NT2/D1 (cell line): ENCODE measurements around the gene SYT1.

Source experiments
- DNase-seq: peaks from one replicate; pipeline ENCODE4 v3.0.0-alpha.2; 2011; ENCODE audit warnings: low read depth, low spot score
- H3K27me3 ChIP-seq: 2 replicates; pipeline ENCODE4 v1.6.0; 2011; ENCODE audit warnings: mild to moderate bottlenecking; ENCODE audit not compliant: insufficient read length, insufficient read depth
- H3K36me3 ChIP-seq: 2 replicates; pipeline ENCODE4 v1.6.1; 2011; ENCODE audit warnings: mild to moderate bottlenecking, low read length, mixed read lengths; ENCODE audit not compliant: insufficient read depth, insufficient read length
- H3K4me1 ChIP-seq: 2 replicates; pipeline ENCODE4 v1.5.1; 2011; ENCODE audit not compliant: insufficient read depth, insufficient read length
- H3K4me3 ChIP-seq: 2 replicates; pipeline ENCODE4 v1.5.1; 2011; ENCODE audit warnings: low read depth; ENCODE audit not compliant: insufficient read length
- H3K9ac ChIP-seq: 2 replicates; pipeline ENCODE4 v1.6.0; 2011; ENCODE audit warnings: low read depth; ENCODE audit not compliant: insufficient read length
- H3K9me3 ChIP-seq: 2 replicates; pipeline ENCODE4 v1.5.1; 2011; ENCODE audit warnings: mild to moderate bottlenecking, low read length; ENCODE audit not compliant: insufficient read depth
- SUZ12 ChIP-seq: IDR thresholded peaks from 2 replicates; pipeline ENCODE4 v1.6.1; 2011; ENCODE audit not compliant: insufficient read length, insufficient read depth; ENCODE audit errors: extremely low read depth
- YY1 ChIP-seq: IDR thresholded peaks from 2 replicates; pipeline ENCODE4 v1.6.1; 2011; ENCODE audit not compliant: insufficient read length, insufficient read depth
- ZNF274 ChIP-seq: IDR thresholded peaks from 2 replicates; pipeline ENCODE4 v1.6.1; 2011; ENCODE audit warnings: mild to moderate bottlenecking, low read depth, low read length

The SYT1 gene

DNA sequence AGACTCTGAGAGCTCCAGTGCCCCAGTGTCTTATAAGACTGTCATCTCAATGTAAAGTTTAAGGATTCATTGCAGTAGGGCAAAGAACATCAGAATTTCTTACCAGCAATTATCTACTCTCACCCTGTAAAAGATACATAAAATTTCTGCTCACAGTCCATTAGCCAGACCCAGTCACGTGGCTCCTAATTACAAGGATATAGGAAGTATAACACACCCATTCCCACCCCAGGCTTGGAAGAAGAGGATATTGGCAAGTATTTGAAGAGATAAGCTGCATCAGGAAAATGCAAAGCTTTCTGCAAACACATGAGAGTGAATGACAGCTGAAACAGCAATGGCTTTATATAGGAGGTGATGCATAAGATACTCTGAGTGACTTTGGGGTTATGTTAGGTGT, 14.3 kb downstream of the SYT1 start:
- no peaks in the 10 kb centered on the region; the same call in 1 of the 2 replicates for H3K9me3 ChIP-seq
- no peaks in the 10 kb centered on the region for H3K27me3 ChIP-seq
- TF ChIP-seq SUZ12 = no peak
- TF ChIP-seq YY1 = no peak
- TF ChIP-seq ZNF274 = no peak
- no peaks in the 10 kb centered on the region for H3K4me1 ChIP-seq
- H3K9ac ChIP-seq = no peak overlapping the region
- no peaks in the 10 kb centered on the region for H3K36me3 ChIP-seq
- H3K4me3 ChIP-seq = no peak overlapping the region
- DNase-seq = no peak

DNA sequence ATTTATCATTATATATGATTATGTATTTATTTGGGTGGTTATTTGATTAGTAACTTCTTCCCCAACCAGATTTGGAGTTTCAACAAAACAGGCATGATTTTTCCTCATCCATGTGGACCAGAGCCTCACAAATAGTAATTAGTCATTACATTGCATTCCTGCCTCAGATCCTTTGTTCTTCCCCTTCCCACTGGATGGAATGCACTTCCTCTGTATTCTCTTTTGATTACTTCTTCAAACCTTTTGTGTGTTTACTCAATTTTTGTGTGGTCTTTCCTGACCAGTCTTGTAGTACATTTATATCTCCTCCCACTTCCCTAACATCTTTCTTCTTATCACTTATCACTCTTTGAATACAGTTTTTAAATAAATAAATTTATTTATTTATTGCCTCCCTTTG, 15.5 kb downstream of the SYT1 start:
- DNase-seq = peak; percentile 6
- Histone ChIP-seq H3K27me3 (no peaks in the 10 kb centered on the region), H3K36me3 (no peaks in the 10 kb centered on the region), H3K9ac (no peak overlapping the region), H3K4me1 (no peaks in the 10 kb centered on the region), H3K9me3 (no peaks in the 10 kb centered on the region; the same call in 1 of the 2 replicates), H3K4me3 (no peak overlapping the region)
- TF ChIP-seq SUZ12 = no peak
- TF ChIP-seq YY1 = no peak

DNA sequence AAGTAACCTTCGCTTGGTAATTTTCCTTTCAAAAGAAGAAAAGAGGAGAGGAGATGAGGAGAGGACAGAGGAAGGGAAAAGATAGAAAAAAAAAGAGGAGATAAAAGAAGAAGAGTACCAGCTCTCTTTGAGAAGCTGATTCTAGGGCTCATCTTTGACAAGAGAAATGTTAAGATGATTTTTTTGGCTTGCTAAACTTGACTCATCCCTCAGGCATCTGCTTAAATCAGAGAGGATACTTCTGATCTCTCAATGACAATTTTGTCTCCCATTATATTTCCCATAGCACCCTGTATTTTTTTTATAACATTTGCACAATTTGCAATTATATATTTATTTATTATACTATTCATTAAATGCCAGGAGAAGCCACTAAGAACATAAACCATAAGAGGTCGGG, 17.1 kb downstream of the SYT1 start:
- no peak for DNase-seq
- Histone ChIP-seq H3K4me1 (no peaks in the 10 kb centered on the region), H3K9ac (no peak overlapping the region), H3K9me3 (no peaks in the 10 kb centered on the region; the same call in 1 of the 2 replicates), H3K27me3 (no peaks in the 10 kb centered on the region), H3K4me3 (no peak overlapping the region), H3K36me3 (no peaks in the 10 kb centered on the region)
- TF ChIP-seq SUZ12 = no peak
- no peak for TF ChIP-seq YY1
- TF ChIP-seq ZNF274 = no peak

DNA sequence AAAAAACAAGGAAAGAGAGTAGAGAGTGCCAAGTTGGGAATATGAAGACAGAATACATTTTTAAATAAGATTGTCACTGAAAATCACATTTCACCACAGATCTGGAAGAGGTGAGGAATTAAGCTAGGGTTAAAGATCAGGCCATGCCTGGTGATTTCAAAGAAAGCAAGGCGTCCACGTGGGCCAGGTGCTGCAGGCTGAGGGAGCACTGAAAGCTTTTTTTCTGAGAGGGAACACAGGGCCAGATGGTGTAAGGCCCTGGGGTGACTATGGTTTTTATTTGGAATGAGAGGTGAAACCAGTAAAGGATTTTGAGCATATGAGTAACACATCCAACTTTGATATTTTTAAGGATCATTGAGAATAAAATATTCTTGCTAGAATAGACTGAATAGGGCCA, 20.9 kb downstream of the SYT1 start:
- no peak overlapping the region for H3K4me3 ChIP-seq
- H3K9ac ChIP-seq = no peak overlapping the region
- H3K4me1 ChIP-seq = no peaks in the 10 kb centered on the region
- no peak for TF ChIP-seq YY1
- TF ChIP-seq ZNF274 = no peak
- TF ChIP-seq SUZ12 = no peak
- H3K36me3 ChIP-seq = no peaks in the 10 kb centered on the region
- no peak for DNase-seq
- H3K9me3 ChIP-seq = no peaks in the 10 kb centered on the region; the same call in 1 of the 2 replicates
- H3K27me3 ChIP-seq = no peaks in the 10 kb centered on the region

DNA sequence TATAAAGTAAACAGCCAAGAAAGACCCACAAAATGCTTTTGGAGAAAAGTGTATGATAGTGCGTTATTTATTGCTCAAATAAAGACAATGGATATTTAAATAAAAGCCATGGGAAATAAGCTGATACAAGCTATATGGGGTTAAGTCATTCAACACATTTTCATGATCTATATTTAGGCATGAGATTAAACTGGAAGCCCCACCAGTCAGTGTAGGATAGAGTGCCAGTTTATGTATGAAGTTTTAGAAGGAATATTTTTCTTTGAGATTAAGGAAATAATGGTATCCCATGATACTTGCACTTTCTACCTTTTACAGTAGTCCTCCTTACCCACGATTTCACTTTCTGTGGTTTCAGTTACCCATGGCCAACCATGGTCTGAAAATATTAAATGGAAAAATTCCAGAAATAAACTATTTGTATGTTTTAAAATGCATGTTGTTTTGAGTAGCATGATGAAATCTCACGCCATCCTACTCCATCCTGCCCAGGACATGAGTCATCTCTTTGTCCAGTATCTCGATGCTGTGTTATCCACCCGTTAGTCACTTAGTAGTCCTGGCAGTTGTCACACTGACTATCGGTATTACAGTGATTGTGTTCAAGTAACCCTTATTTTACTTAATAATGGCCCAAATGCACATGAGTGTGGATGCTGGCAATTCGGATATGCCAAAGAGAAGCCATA, 22.3 kb downstream of the SYT1 start:
- no peak overlapping the region for H3K9ac ChIP-seq
- H3K9me3 ChIP-seq = no peaks in the 10 kb centered on the region; the same call in 1 of the 2 replicates
- no peaks in the 10 kb centered on the region for H3K36me3 ChIP-seq
- no peaks in the 10 kb centered on the region for H3K4me1 ChIP-seq
- no peak for DNase-seq
- no peak overlapping the region for H3K4me3 ChIP-seq
- no peaks in the 10 kb centered on the region for H3K27me3 ChIP-seq
- no peak for TF ChIP-seq ZNF274
- TF ChIP-seq YY1 = no peak
- TF ChIP-seq SUZ12 = no peak

DNA sequence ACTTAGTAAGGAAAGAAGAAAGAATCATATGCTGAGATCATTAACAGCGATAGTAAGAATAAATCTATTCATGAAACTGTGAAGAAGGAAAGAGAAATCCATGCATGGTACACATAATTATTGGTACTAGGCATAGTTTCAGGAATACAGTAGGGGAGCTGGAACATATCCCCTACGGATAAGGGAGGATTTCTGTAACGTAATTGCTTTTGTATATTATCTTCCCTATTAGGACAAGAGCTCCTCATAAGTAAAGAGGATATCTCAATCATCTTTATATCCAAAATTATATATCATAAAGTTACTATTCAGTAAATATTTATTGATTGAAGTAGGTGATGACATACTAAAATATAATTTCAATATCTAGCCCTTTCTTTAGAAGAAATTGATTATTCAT, 22.9 kb downstream of the SYT1 start:
- Histone ChIP-seq H3K27me3 (no peaks in the 10 kb centered on the region), H3K36me3 (no peaks in the 10 kb centered on the region), H3K4me1 (no peaks in the 10 kb centered on the region), H3K9me3 (no peaks in the 10 kb centered on the region; the same call in 1 of the 2 replicates), H3K4me3 (no peak overlapping the region), H3K9ac (no peak overlapping the region)
- DNase-seq = no peak
- TF ChIP-seq YY1 (no peak), SUZ12 (no peak), ZNF274 (no peak)

DNA sequence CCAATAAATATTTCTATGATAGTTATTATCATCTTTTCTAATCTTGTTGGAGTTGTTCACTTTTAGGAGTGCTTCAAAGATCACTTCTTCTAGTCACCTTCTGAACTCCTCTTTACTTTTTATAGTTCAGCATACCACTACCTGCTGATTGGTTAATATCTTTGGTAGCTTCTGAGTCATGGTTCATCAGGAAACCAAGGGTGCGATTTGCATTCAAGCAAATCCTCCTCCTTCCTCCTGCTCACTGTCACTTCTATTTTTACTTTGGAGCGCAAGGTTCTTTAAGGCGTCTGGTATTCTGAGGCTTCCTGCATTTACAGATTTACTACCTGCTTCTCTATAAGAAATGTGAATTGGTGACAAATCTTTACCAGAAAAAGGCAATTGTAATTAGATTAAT, 24.0 kb downstream of the SYT1 start:
- no peak overlapping the region for H3K9ac ChIP-seq
- TF ChIP-seq ZNF274 = no peak
- TF ChIP-seq YY1 = no peak
- TF ChIP-seq SUZ12 = no peak
- no peak overlapping the region for H3K4me3 ChIP-seq
- no peaks in the 10 kb centered on the region for H3K36me3 ChIP-seq
- H3K27me3 ChIP-seq = no peaks in the 10 kb centered on the region
- H3K4me1 ChIP-seq = no peaks in the 10 kb centered on the region
- no peak for DNase-seq
- no peaks in the 10 kb centered on the region for H3K9me3 ChIP-seq
